Measurements from ENCODE around the gene SDK1.

DNA sequence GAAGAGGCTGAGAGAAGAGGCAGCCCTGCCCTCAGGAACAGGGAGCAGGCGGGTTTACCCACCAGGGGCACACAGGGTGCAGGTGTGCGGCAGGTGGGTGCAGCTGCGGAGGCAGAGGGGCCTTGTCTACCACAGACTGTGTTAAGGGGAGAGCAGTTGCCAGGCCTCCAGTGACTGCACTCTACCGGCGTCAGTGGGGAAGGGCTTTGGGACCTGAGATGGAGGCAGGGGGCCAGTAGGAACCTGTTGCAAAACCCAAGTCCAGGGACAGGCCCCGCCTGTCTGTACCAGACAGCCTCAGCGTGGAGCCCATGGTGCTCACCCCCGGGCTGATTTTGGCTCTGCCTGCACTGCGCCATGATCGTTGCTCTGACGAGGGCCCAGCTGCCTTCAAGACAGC lies 873.4 kb downstream of the SDK1 start:
- TF ChIP-seq HEYL (CRISPR knock-in tag; IDR thresholded peaks at IDR 0.05) (no peak), SREBF2 (IDR thresholded peaks at IDR 0.05) (no peak), CTCF (IDR thresholded peaks at IDR 0.05) (no peak), TFCP2L1 (CRISPR knock-in tag; IDR thresholded peaks at IDR 0.05) (no peak), CHD4 (IDR thresholded peaks at IDR 0.05; ENCODE audit: borderline replicate concordance) (no peak), CEBPB (IDR thresholded peaks at IDR 0.05) (no peak), JUN (IDR thresholded peaks at IDR 0.05) (no peak), ZC3H11A (IDR thresholded peaks at IDR 0.05) (no peak)

All from A549 (cell line).